ENCODE results near the gene APBB1IP. TPM values are rescaled to one million over a fixed set of nuclear protein-coding genes. Genes with fewer than 3 reads are reported as not detected.

APBB1IP gene
- total and polyA plus RNA-seq, 9 of the 15 experiments (the other 6 are each of a cell fraction or from before 2014, with no cell fraction given) = 0.03 to 0.11 (median 0.06) TPM; not detected in 4

DNA sequence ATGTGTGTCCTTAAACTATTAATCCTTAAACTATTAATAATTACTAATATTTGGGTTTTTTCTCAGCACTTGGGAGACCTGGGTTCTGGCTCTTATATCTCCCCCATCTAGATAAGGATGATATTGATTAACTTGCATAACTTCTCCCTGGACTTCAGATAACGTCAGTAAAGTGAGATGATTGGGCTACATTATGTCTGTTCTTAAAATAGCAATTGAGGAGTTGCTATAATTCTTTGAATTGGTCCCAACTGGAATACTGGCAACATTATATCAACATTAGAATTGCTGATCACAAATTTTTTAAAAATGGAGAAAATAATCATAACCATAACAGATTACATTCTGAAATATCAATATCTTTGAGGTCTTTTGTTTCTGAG lies 1.9 kb downstream of the APBB1IP start:
- Histone ChIP-seq H4K20me1 (replicated peaks; ENCODE audit: control insufficient read depth, insufficient read depth, low read length) (no peaks in the 10 kb centered on the region), H3K9me1 (ENCODE audit: control insufficient read depth, insufficient read depth, low read length) (no peaks in the 10 kb centered on the region), H3K36me3 (ENCODE audit: control insufficient read depth, insufficient read depth, low read length) (no peaks in the 10 kb centered on the region), H3K27ac (ENCODE audit: extremely low read depth, low read depth, low read length) (no peak overlapping the region), H3K4me2 (ENCODE audit: insufficient read depth, low read length) (no peak overlapping the region), H3K4me1 (replicated peaks in 1 of 2; ENCODE audit: control insufficient read depth in 2 of 2, insufficient read depth in 2 of 2, low read length in 2 of 2) (peaks cover 0 to 9% of the 10 kb centered on the region in 2 experiments; a peak in 2 of 5 replicates), H3K9ac (ENCODE audit: insufficient read depth in 1 of 2, low read depth in 2 of 2, low read length in 2 of 2) (no peak overlapping the region), H3K4me3 (no peak overlapping the region), H3K9me3 (replicated peaks; ENCODE audit: control insufficient read depth, insufficient read depth, low read depth, low read length) (no peaks in the 10 kb centered on the region), H2AFZ (ENCODE audit: low read depth, low read length) (no peak overlapping the region), H3K79me2 (ENCODE audit: control insufficient read depth, insufficient read depth, low read length) (no peaks in the 10 kb centered on the region), H3K27me3 (ENCODE audit: control insufficient read depth in 2 of 2, insufficient read depth in 2 of 2, low read length in 2 of 2) (peaks cover 2 to 18% of the 10 kb centered on the region in 2 experiments; a peak in 4 of 5 replicates)
- intact Hi-C loops (cut with micrococcal nuclease) = no loop called here
- 0% methylated on average over 1 of the region's 1 CpG for WGBS (ENCODE audit: insufficient coverage, low coverage, missing lambda C conversion rate)
- no TSS peak for BruUV-seq (replicated peaks)
- CTCF ChIA-PET (ENCODE audit: low intra/inter-chr PET ratio) = interaction anchor here (0.7 kb wide), 1 partner anchor 591 kb away, joined by 4 read pairs; no protein-coding TSS in a partner anchor
- TF ChIP-seq HCFC1 (IDR thresholded peaks at IDR 0.05; ENCODE audit: low read depth, low read length) = no peak
- TF ChIP-seq DACH1 (IDR thresholded peaks at IDR 0.05; ENCODE audit: partially characterized antibody) = peak; percentile 62
- TF ChIP-seq, protein P1, sequence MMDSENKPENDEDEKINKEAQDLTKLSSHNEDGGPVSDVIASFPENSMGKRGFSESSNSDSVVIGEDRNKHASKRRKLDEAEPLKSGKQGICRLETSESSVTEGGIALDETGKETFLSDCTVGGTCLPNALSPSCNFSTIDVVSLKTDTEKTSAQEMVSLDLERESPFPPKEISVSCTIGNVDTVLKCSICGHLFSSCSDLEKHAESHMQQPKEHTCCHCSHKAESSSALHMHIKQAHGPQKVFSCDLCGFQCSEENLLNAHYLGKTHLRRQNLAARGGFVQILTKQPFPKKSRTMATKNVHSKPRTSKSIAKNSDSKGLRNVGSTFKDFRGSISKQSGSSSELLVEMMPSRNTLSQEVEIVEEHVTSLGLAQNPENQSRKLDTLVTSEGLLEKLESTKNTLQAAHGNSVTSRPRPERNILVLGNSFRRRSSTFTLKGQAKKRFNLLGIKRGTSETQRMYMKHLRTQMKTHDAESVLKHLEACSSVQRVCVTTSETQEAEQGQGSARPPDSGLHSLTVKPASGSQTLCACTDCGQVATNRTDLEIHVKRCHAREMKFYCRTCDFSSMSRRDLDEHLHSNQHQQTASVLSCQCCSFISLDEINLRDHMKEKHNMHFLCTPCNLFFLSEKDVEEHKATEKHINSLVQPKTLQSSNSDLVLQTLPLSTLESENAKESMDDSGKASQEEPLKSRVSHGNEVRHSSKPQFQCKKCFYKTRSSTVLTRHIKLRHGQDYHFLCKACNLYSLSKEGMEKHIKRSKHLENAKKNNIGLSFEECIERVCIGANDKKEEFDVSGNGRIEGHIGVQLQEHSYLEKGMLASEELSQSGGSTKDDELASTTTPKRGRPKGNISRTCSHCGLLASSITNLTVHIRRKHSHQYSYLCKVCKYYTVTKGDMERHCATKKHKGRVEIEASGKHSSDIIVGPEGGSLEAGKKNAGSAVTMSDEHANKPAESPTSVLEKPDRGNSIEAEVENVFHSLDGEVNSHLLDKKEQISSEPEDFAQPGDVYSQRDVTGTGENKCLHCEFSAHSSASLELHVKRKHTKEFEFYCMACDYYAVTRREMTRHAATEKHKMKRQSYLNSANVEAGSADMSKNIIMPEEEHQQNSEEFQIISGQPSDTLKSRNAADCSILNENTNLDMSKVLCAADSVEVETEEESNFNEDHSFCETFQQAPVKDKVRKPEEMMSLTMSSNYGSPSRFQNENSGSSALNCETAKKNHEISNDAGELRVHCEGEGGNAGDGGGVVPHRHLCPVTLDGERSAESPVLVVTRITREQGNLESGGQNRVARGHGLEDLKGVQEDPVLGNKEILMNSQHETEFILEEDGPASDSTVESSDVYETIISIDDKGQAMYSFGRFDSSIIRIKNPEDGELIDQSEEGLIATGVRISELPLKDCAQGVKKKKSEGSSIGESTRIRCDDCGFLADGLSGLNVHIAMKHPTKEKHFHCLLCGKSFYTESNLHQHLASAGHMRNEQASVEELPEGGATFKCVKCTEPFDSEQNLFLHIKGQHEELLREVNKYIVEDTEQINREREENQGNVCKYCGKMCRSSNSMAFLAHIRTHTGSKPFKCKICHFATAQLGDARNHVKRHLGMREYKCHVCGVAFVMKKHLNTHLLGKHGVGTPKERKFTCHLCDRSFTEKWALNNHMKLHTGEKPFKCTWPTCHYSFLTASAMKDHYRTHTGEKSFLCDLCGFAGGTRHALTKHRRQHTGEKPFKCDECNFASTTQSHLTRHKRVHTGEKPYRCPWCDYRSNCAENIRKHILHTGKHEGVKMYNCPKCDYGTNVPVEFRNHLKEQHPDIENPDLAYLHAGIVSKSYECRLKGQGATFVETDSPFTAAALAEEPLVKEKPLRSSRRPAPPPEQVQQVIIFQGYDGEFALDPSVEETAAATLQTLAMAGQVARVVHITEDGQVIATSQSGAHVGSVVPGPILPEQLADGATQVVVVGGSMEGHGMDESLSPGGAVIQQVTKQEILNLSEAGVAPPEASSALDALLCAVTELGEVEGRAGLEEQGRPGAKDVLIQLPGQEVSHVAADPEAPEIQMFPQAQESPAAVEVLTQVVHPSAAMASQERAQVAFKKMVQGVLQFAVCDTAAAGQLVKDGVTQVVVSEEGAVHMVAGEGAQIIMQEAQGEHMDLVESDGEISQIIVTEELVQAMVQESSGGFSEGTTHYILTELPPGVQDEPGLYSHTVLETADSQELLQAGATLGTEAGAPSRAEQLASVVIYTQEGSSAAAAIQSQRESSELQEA (IDR thresholded peaks at IDR 0.05; ENCODE audit: low read depth) = no peak
- no peak for TF ChIP-seq KDM4B (IDR thresholded peaks at IDR 0.05; ENCODE audit: borderline replicate concordance in 2 of 2, low read depth in 1 of 2)
- POLR2A ChIA-PET = no interaction called here
- in situ Hi-C loops (cut with MboI) = no loop called here
- FAIRE-seq (no peak), ATAC-seq (no peak), DNase-seq (ENCODE audit: extremely low read depth in 1 of 4, low spot score in 3 of 4) (no peak)

All from K562 (cell line).